PC-3 (cell line): ENCODE measurements around the gene EVC. TPM values are rescaled to one million over a fixed set of nuclear protein-coding genes. Genes with fewer than 3 reads are reported as not detected.
"Not testable (repeated sequence)": the region's sequence is repeated elsewhere in the genome, so short reads cannot be mapped to it uniquely, and the experiment has no call there.

Source experiments
- ATAC-seq: fragments of 200-7000 bp; cut with Tn5 transposase; 2 replicates; pipeline ENCODE4 v1.9.1; 2020; ENCODE audit warnings: mild to moderate bottlenecking, moderate library complexity
- BruUV-seq: library from RNA; stranded (reverse); fragments of 400-500 nt; replicated peaks from 2 replicates; lab custom pipeline; 2021; lab: Mats Ljungman, UMichigan
- CTCF ChIA-PET: fragments of 300-600 bp; sonication (Branson Sonifier 250); formaldehyde crosslinking; loops from one replicate; lab custom pipeline; 2022; ENCODE audit warnings: antibody characterized with exemption; lab: Charles Lee
- POLR2A ChIA-PET: fragments of 300-600 bp; sonication (Branson Sonifier 250); formaldehyde crosslinking; loops from one replicate; lab custom pipeline; 2022; ENCODE audit warnings: antibody characterized with exemption; ENCODE audit not compliant: unreplicated experiment; lab: Charles Lee
- DNase-seq: peaks from one replicate; pipeline ENCODE4 v3.0.0-alpha.2; 2015
- H2AFZ ChIP-seq: fragments of 300-600 bp; sonication (generic); 2 replicates; pipeline ENCODE4 v1.6.0; 2016; ENCODE audit warnings: antibody characterized with exemption, low read length
- H3F3A ChIP-seq: fragments of 300-600 bp; sonication (generic); one replicate; pipeline ENCODE4 v1.6.0; 2017; ENCODE audit warnings: antibody characterized with exemption, low read length, control low read depth, mild to moderate bottlenecking; ENCODE audit not compliant: unreplicated experiment
- H3K27ac ChIP-seq: fragments of 300-600 bp; sonication (generic); 2 replicates; pipeline ENCODE4 v1.5.1; 2016; ENCODE audit warnings: mild to moderate bottlenecking, low read length
- H3K27me3 ChIP-seq: fragments of 300-600 bp; sonication (generic); 2 replicates; pipeline ENCODE4 v1.6.1; 2016; ENCODE audit warnings: low read length, mixed read lengths
- H3K36me3 ChIP-seq: fragments of 300-600 bp; sonication (generic); 2 replicates; pipeline ENCODE4 v1.6.1; 2016; ENCODE audit warnings: low read depth, mixed run types, low read length, mixed read lengths
- H3K4me1 ChIP-seq: fragments of 300-600 bp; sonication (generic); 2 replicates; pipeline ENCODE4 v1.5.1; 2016; ENCODE audit warnings: low read length; ENCODE audit not compliant: insufficient read depth
- H3K4me2 ChIP-seq: fragments of 300-600 bp; sonication (generic); 2 replicates; pipeline ENCODE4 v1.6.0; 2016; ENCODE audit warnings: low read length
- H3K4me3 ChIP-seq: fragments of 300-600 bp; sonication (generic); 2 replicates; pipeline ENCODE4 v1.5.1; 2016; ENCODE audit warnings: mild to moderate bottlenecking, low read length, mixed read lengths
- H3K79me2 ChIP-seq: fragments of 300-600 bp; sonication (generic); 2 replicates; pipeline ENCODE4 v1.6.1; 2017; ENCODE audit warnings: low read length, mixed read lengths
- H3K9ac ChIP-seq: fragments of 300-600 bp; sonication (generic); 2 replicates; pipeline ENCODE4 v1.6.0; 2016; ENCODE audit warnings: mild to moderate bottlenecking, low read length
- H3K9me2 ChIP-seq: fragments of 300-600 bp; sonication (generic); replicated peaks from 2 replicates; pipeline ENCODE4 v1.6.1; 2016; ENCODE audit warnings: mixed run types, low read length, mixed read lengths
- H3K9me3 ChIP-seq: fragments of 300-600 bp; sonication (generic); 2 replicates; pipeline ENCODE4 v1.6.1; 2016; ENCODE audit warnings: low read length, mixed read lengths
- H4K20me1 ChIP-seq: fragments of 300-600 bp; sonication (generic); 2 replicates; pipeline ENCODE4 v1.6.1; 2016; ENCODE audit warnings: low read length, mixed read lengths
- CTCF ChIP-seq: fragments of 300-600 bp; sonication (generic); conservative IDR thresholded peaks from 2 replicates; pipeline ENCODE4 v1.5.1; 2017; ENCODE audit warnings: antibody characterized with exemption, low read depth, mild to moderate bottlenecking, low read length
- EZH2 ChIP-seq: fragments of 300-600 bp; sonication (generic); IDR thresholded peaks from one replicate; pipeline ENCODE4 v1.6.1; 2017; ENCODE audit warnings: antibody characterized with exemption, mild to moderate bottlenecking, low read length; ENCODE audit not compliant: unreplicated experiment
- EZH2phosphoT487 ChIP-seq: fragments of 300-600 bp; sonication (generic); IDR thresholded peaks from 2 replicates; pipeline ENCODE4 v1.6.1; 2018; ENCODE audit warnings: mild to moderate bottlenecking, antibody characterized with exemption, low read length, borderline replicate concordance
- intact Hi-C: fragments of 100-400 bp; cut with micrococcal nuclease; formaldehyde crosslinking; loops from 2 replicates; pipeline ENCODE4 v1.9.0; 2023
- total RNA-seq: library from RNA; depleted of rRNA; stranded (reverse); fragments of >200 nt; gene quantifications from 2 replicates; pipeline ENCODE4 v1.2.3, GENCODE V29; 2014

Gene EVC
- total RNA-seq, 1 experiment from 2014 or later: 22.7 TPM

GRCh38 chr4:5724377-5724776, 13.4 kb downstream of the EVC start:
- peaks cover 42% of the 10 kb centered on the region for H3K79me2 ChIP-seq
- H3K27ac ChIP-seq: no peak overlapping the region
- no peak for ATAC-seq

GRCh38 chr4:5728412-5728811, 17.4 kb downstream of the EVC start:
- BruUV-seq, H2AFZ ChIP-seq, intact Hi-C loops, CTCF ChIA-PET, H3K9me2 ChIP-seq, H3K4me1 ChIP-seq, H3K27ac ChIP-seq, H4K20me1 ChIP-seq, H3F3A ChIP-seq, H3K9me3 ChIP-seq, H3K27me3 ChIP-seq, POLR2A ChIA-PET, ATAC-seq, H3K4me2 ChIP-seq, DNase-seq, H3K9ac ChIP-seq, H3K4me3 ChIP-seq: not testable (repeated sequence)
- Histone ChIP-seq H3K36me3 (peaks cover 26% of the 10 kb centered on the region), H3K79me2 (peaks cover 32% of the 10 kb centered on the region)

More at GRCh38 chr4:5724377-5724776, 13.4 kb downstream of the EVC start:
- H3F3A ChIP-seq: no peaks in the 10 kb centered on the region
- no peaks in the 10 kb centered on the region for H3K27me3 ChIP-seq
- H4K20me1 ChIP-seq: no peaks in the 10 kb centered on the region
- H3K4me2 ChIP-seq: no peak overlapping the region
- H2AFZ ChIP-seq: no peak overlapping the region
- CTCF ChIA-PET: no interaction called here
- H3K9ac ChIP-seq: no peak overlapping the region
- BruUV-seq: no TSS peak
- TF ChIP-seq EZH2 (no peak), EZH2phosphoT487 (no peak), CTCF (no peak)
- H3K4me3 ChIP-seq: no peak overlapping the region
- H3K9me2 ChIP-seq: no peaks in the 10 kb centered on the region
- DNase-seq: no peak
- H3K4me1 ChIP-seq: peaks cover 20% of the 10 kb centered on the region
- peaks cover 13% of the 10 kb centered on the region for H3K36me3 ChIP-seq
- POLR2A ChIA-PET: no interaction called here
- no peaks in the 10 kb centered on the region for H3K9me3 ChIP-seq
- intact Hi-C loops: no loop called here

- no peaks in the 10 kb centered on the region for H3K9me2 ChIP-seq
- no peaks in the 10 kb centered on the region for H3K4me1 ChIP-seq
- ChIA-PET CTCF (no interaction called here), POLR2A (no interaction called here)
- ATAC-seq (no peak), DNase-seq (no peak)
- no peak overlapping the region for H2AFZ ChIP-seq
- H4K20me1 ChIP-seq: no peaks in the 10 kb centered on the region
- peaks cover 18% of the 10 kb centered on the region; the same call in 1 of the 2 replicates for H3K36me3 ChIP-seq
- H3K9ac ChIP-seq: no peak overlapping the region
- H3F3A ChIP-seq: no peaks in the 10 kb centered on the region
- no peaks in the 10 kb centered on the region for H3K9me3 ChIP-seq
- BruUV-seq: no TSS peak
- H3K79me2 ChIP-seq: peaks cover 16% of the 10 kb centered on the region
- intact Hi-C loops: no loop called here
- H3K27me3 ChIP-seq: no peaks in the 10 kb centered on the region
- TF ChIP-seq EZH2 (no peak), CTCF (no peak), EZH2phosphoT487 (no peak)
- H3K27ac ChIP-seq: no peak overlapping the region
- no peak overlapping the region for H3K4me3 ChIP-seq
- H3K4me2 ChIP-seq: no peak overlapping the region
These were observed 19.4 kb downstream of the EVC start for GRCh38 chr4:5730436-5730835.
